Stomach (tissue), 9 donors: ENCODE measurements around the gene LGALS9. TPM values are rescaled to one million over a fixed set of nuclear protein-coding genes. Genes with fewer than 3 reads are reported as not detected.
A peak's percentile ranks its signal among the peaks of the same experiment; 100 is the strongest.
"Not testable (repeated sequence)": the region's sequence is repeated elsewhere in the genome, so short reads cannot be mapped to it uniquely, and the experiment has no call there.

ENCODE experiments used
- DNase-seq, 2 donors: peaks; one replicate each; pipeline versions ENCODE4 v3.0.0 to v3.0.0-alpha.2; 2013 to 2019
- H3K27ac ChIP-seq, 5 donors: fragments of 200-600 bp in 4 of 5; sonication (generic) in 4 of 5; one replicate each; pipeline ENCODE4 v1.5.1; 2013 to 2019; ENCODE audit warnings: mild to moderate bottlenecking in 1 of 5, moderate library complexity in 1 of 5
- H3K27me3 ChIP-seq, 3 donors: fragments of 200-600 bp; sonication (generic); one replicate each; pipeline ENCODE4 v1.5.1; 2017 to 2019; ENCODE audit warnings: mixed run types in 1 of 3
- H3K36me3 ChIP-seq, 4 donors: fragments of 200-600 bp; sonication (generic); 1 replicate in 3 of 4; 2 replicates in 1 of 4; pipeline ENCODE4 v1.5.1; 2016 to 2019
- H3K4me1 ChIP-seq, 4 donors: fragments of 200-600 bp; sonication (generic); one replicate each; pipeline ENCODE4 v1.5.1; 2016 to 2019
- H3K4me3 ChIP-seq, 4 donors: fragments of 200-600 bp; sonication (generic) in 3 of 4; one replicate each; pipeline ENCODE4 v1.5.1; 2016 to 2019; ENCODE audit warnings: mild to moderate bottlenecking in 1 of 4
- H3K9me3 ChIP-seq, 4 donors: fragments of 200-600 bp; sonication (generic); one replicate each; pipeline ENCODE4 v1.5.1; 2016 to 2019
- CTCF ChIP-seq, 7 experiments: fragments of 450-650 bp in 4 of 7; fragments of 200-600 bp in 3 of 7; sonication (generic) in 3 of 7; IDR thresholded peaks; one replicate each; pipeline ENCODE4 v1.5.1; 2016 to 2019; ENCODE audit warnings: antibody characterized with exemption in 7 of 7, control low read depth in 2 of 7, mild to moderate bottlenecking in 1 of 7
- EP300 ChIP-seq: sonication (generic); formaldehyde crosslinking; IDR thresholded peaks from one replicate; pipeline ENCODE4 v1.6.1; 2017; ENCODE audit warnings: antibody characterized with exemption
- POLR2A ChIP-seq, 4 donors: fragments of 450-650 bp; IDR thresholded peaks; one replicate each; pipeline ENCODE4 v1.6.1; 2016; ENCODE audit warnings: antibody characterized with exemption in 4 of 4, control low read depth in 2 of 4, mild to moderate bottlenecking in 1 of 4, moderate library complexity in 1 of 4
- POLR2AphosphoS5 ChIP-seq, 3 donors: sonication (generic); formaldehyde crosslinking; IDR thresholded peaks; one replicate each; pipeline ENCODE4 v1.6.1; 2016; ENCODE audit warnings: antibody characterized with exemption in 3 of 3
- WGBS, 5 donors: extraction: QIAGEN DNeasy Blood & Tissue Kit in 3 of 5; methylation state at CpG; one replicate each; pipeline versions ENCODE4 v1.1.5 to v1.1.7; 2013 to 2018; 5-methylcytosine and 5-hydroxymethylcytosine counted together
- intact Hi-C: fragments of 100-400 bp; cut with DNase I; formaldehyde crosslinking; loops from one replicate; pipeline ENCODE4 v1.15.1; 2023; ENCODE audit warnings: low total_unique reads
- polyA plus RNA-seq, 3 donors: library from polyadenylated mRNA; stranded (reverse); fragments of 200-250 nt; gene quantifications; one replicate each; pipeline ENCODE4 v1.2.3, GENCODE V29; 2013
- total RNA-seq, 5 donors: library from RNA; depleted of rRNA; stranded (reverse); fragments of >200 nt; gene quantifications; one replicate each; pipeline versions ENCODE4 v1.1.0 to v1.2.3, GENCODE V29; 2014 to 2016
- donor health status: healthy with polysubstance abuse.
- donor health status: Bipolar disorder and iron deficiency.
- donor health status: healthy.

LGALS9 gene
- total and polyA plus RNA-seq, 8 donors: 54.0 to 341 (median 97.7) TPM

GRCh38 chr17:27654136-27654535, 23.1 kb downstream of the LGALS9 start:
- TF ChIP-seq EP300 (no peak), CTCF (IDR thresholded peaks at IDR 0.05) (no peak), POLR2A (IDR thresholded peaks at IDR 0.05) (no peak), POLR2AphosphoS5 (IDR thresholded peaks at IDR 0.05) (no peak)
- intact Hi-C loops: loop anchor here (5.0 kb wide), 1 partner anchor 47 kb away; no protein-coding TSS in a partner anchor
- no peak overlapping the region for H3K4me3 ChIP-seq
- no peak overlapping the region for H3K27ac ChIP-seq
- no peaks in the 10 kb centered on the region for H3K9me3 ChIP-seq
- 82 to 94% (median 91%) methylated on average over 4 to 15 of the region's 15 CpGs; no CpG with 5 or more reads in 1 of the 5 donors for WGBS, 5 donors
- H3K36me3 ChIP-seq: peaks cover 0 to 1% (median 0%) of the 10 kb centered on the region in 4 donors
- peaks cover 0 to 16% (median 10%) of the 10 kb centered on the region in 4 donors for H3K4me1 ChIP-seq
- peaks cover 0 to 6% (median 0%) of the 10 kb centered on the region in 3 donors for H3K27me3 ChIP-seq
- DNase-seq: no peak

GRCh38 chr17:27654654-27655524, 23.9 kb downstream of the LGALS9 start:
- Histone ChIP-seq H3K9me3 (no peaks in the 10 kb centered on the region), H3K36me3 (no peaks in the 10 kb centered on the region), H3K4me3 (no peak overlapping the region), H3K27ac (no peak overlapping the region), H3K4me1 (peaks cover 0 to 8% (median 2%) of the 10 kb centered on the region in 4 donors), H3K27me3 (peaks cover 0 to 6% (median 0%) of the 10 kb centered on the region in 3 donors)
- peak; percentile 75 to 86 for DNase-seq
- WGBS, 5 donors: 46 to 47% (median 47%) methylated on average over 23 to 34 of the region's 34 CpGs
- no peak for TF ChIP-seq POLR2A (IDR thresholded peaks at IDR 0.05)
- TF ChIP-seq CTCF (IDR thresholded peaks at IDR 0.05): peak in 6 of 7 experiments; percentile 15 to 94 (median 85)
- TF ChIP-seq EP300: no peak
- TF ChIP-seq POLR2AphosphoS5 (IDR thresholded peaks at IDR 0.05): no peak
- intact Hi-C loops: loop anchor here (5.0 kb wide), 1 partner anchor 48 kb away; no protein-coding TSS in a partner anchor

GRCh38 chr17:27655525-27656111, 24.6 kb downstream of the LGALS9 start:
- H3K4me3 ChIP-seq, intact Hi-C loops, H3K36me3 ChIP-seq, H3K27me3 ChIP-seq, DNase-seq, H3K27ac ChIP-seq, H3K9me3 ChIP-seq, H3K4me1 ChIP-seq: not testable (repeated sequence)
- WGBS, 5 donors: 84 to 87% (median 85%) methylated on average over 14 to 16 of the region's 16 CpGs

GRCh38 chr17:27656620-27657019, 25.6 kb downstream of the LGALS9 start:
- intact Hi-C loops: not testable (repeated sequence)

GRCh38 chr17:27657620-27658019, 26.6 kb downstream of the LGALS9 start:
- intact Hi-C loops: no loop called here
- H3K9me3 ChIP-seq: no peaks in the 10 kb centered on the region
- no peak for TF ChIP-seq POLR2A (IDR thresholded peaks at IDR 0.05)
- no peak for TF ChIP-seq CTCF (IDR thresholded peaks at IDR 0.05)
- no peak for TF ChIP-seq EP300
- no peak for TF ChIP-seq POLR2AphosphoS5 (IDR thresholded peaks at IDR 0.05)
- H3K4me1 ChIP-seq: peaks cover 0 to 5% (median 0%) of the 10 kb centered on the region in 4 donors
- no peaks in the 10 kb centered on the region for H3K36me3 ChIP-seq
- WGBS, 5 donors: 47 to 55% (median 53%) methylated on average over 5 of the region's 5 CpGs
- DNase-seq: no peak
- H3K27me3 ChIP-seq: peaks cover 0 to 6% (median 0%) of the 10 kb centered on the region in 3 donors
- no peak overlapping the region for H3K27ac ChIP-seq
- no peak overlapping the region for H3K4me3 ChIP-seq

More at GRCh38 chr17:27656620-27657019, 25.6 kb downstream of the LGALS9 start:
- not testable (repeated sequence) for H3K27ac ChIP-seq, H3K4me1 ChIP-seq, H3K4me3 ChIP-seq, H3K9me3 ChIP-seq, DNase-seq, H3K36me3 ChIP-seq, H3K27me3 ChIP-seq
- 67 to 87% (median 79%) methylated on average over 7 to 8 of the region's 8 CpGs for WGBS, 5 donors
